GM12875 (cell line): ENCODE data around the gene TCF12.

Experiments used
- H3K4me3 ChIP-seq: one replicate; pipeline ENCODE4 v1.5.1; 2011; ENCODE audit warnings: low read depth, low read length, control low read depth
- TF ChIP-seq, protein P1 (sequence below): IDR thresholded peaks from 2 replicates; pipeline ENCODE4 v1.5.1; 2011; ENCODE audit warnings: low read depth, mild to moderate bottlenecking, control low read depth, inconsistent platforms, low read length, moderate library complexity, borderline replicate concordance; ENCODE audit not compliant: insufficient read depth

The TCF12 gene

DNA sequence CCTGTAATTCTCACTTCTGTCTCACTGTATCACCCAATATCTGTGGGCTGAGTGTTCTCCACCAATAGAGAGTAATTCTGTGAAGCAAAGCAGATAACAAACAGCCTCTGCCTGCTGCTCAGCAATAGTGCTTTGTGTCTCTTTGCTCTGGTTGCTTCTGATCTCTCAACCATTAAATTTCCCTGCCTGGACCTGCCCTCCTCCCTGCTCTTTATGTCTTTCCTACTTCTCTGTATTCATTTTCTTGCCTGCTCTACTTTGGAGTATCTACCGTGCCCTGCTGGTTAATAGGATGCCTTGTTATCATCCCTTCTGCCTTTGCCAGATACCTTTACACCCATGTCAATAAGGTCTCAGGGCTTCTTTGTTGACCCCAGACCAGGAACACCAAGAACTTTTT lies 355.0 kb downstream of the TCF12 start:
- no peak overlapping the region for H3K4me3 ChIP-seq
- TF ChIP-seq, protein P1, sequence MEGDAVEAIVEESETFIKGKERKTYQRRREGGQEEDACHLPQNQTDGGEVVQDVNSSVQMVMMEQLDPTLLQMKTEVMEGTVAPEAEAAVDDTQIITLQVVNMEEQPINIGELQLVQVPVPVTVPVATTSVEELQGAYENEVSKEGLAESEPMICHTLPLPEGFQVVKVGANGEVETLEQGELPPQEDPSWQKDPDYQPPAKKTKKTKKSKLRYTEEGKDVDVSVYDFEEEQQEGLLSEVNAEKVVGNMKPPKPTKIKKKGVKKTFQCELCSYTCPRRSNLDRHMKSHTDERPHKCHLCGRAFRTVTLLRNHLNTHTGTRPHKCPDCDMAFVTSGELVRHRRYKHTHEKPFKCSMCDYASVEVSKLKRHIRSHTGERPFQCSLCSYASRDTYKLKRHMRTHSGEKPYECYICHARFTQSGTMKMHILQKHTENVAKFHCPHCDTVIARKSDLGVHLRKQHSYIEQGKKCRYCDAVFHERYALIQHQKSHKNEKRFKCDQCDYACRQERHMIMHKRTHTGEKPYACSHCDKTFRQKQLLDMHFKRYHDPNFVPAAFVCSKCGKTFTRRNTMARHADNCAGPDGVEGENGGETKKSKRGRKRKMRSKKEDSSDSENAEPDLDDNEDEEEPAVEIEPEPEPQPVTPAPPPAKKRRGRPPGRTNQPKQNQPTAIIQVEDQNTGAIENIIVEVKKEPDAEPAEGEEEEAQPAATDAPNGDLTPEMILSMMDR = no peak

DNA sequence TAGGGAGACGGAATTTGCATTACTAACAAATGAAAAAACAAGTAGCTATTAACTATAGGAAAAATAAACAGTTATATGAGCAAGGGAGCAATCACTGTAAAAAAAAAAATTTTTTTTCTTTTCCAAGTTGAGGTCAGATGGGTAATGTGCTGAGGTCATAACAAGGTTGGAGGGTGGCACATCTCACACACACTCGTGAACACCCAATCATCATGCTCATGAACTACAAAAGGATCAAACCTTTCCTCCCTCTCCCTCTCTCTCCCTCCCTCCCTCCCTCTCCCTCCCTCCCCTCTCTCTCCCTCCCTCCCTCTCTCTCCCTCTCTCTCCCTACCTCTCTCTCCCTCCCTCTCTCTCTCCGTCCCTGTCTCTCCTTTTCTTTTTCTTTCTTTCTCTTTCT lies 360.0 kb downstream of the TCF12 start:
- no peak overlapping the region for H3K4me3 ChIP-seq
- TF ChIP-seq, protein P1 = no peak

DNA sequence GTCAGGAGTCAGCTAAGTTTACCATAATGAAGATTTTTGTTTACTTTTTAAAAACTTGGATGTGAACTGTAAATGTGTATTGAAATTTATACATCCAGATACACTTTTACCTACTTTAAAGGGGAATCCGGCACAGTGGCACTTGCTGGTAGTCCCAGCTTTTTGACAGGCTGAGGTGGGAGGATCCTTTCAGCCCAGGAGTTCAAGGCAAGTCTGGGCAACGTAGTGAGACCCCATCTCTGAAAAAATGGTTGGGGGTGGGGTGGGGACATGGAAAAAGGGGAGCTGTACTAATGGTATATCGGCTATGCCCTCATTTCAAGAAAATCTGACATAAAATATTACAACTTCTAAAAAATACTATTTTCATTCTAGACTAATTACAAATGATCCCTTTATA lies 362.0 kb downstream of the TCF12 start:
- H3K4me3 ChIP-seq = no peak overlapping the region
- TF ChIP-seq, protein P1 = no peak

DNA sequence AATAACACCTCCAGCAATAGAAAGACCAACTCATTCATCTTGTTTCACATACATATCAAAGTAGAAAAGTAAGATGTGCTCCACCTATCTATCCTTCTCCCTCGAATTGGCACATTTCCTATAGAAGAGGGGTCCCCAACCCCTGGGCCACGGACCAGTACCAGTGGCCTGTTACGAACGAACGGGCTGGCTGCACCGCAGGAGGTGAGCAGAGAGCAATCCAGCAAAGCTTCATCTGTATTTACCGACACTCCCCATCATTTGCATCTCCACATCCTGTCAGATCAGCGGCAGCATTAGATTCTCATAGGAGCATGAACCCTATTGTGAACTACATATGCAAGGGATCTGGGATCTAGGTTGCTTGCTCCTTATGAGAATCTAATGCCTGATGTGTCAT lies 362.9 kb downstream of the TCF12 start:
- H3K4me3 ChIP-seq = no peak overlapping the region
- TF ChIP-seq, protein P1 = no peak

DNA sequence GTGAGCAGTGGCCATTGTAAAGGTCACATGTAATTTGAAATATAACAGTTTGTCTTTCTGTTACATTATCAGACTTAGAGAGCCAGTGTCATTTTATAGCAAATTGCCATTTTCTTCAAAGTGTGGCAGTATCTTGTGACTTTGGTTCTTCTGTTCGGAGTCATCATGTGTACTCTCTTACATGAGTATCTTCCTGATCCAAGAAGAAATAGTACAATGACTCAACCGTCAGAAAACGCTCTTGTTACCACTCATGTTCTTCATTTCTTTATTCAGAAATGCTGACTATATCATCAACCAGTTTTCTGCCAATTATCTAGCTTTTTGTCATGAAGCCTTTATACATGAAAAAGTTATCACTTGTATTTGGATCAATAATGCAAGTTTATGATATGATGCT lies 364.2 kb downstream of the TCF12 start:
- TF ChIP-seq, protein P1 = no peak
- no peak overlapping the region for H3K4me3 ChIP-seq

DNA sequence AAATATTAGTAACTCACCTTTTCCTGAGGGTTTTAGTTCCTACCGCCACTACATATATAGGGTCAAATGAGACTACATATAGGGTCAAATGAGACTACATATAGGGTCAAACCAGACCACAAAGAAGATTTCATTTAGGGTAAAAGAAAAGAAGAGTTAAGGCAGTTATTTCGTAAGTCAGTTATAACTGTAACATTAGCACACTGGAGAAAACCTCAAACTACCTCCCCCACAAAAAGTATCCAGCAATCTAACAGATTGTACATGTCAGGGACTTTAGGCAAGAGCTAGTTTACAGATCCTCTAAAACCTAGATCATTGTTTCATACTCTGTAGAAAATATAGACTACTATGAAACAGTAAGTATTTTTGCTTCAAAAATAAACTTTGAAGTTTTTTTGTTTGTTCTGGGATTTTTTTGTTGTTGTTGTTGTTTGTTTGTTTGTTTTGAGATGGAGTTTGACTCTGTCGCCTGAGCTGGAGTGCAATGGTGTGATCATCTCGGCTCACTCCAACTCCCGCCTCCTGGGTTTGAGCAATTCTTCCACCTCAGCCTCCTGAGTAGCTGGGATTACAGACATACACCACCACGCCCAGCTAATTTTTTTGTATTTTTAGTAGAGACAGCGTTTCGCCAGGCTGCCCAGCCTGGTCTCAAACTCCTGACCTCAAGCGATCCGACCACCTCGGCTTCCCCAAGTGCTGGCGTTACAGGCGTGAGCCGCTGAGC lies 365.5 kb downstream of the TCF12 start:
- TF ChIP-seq, protein P1 = no peak
- no peak overlapping the region for H3K4me3 ChIP-seq

DNA sequence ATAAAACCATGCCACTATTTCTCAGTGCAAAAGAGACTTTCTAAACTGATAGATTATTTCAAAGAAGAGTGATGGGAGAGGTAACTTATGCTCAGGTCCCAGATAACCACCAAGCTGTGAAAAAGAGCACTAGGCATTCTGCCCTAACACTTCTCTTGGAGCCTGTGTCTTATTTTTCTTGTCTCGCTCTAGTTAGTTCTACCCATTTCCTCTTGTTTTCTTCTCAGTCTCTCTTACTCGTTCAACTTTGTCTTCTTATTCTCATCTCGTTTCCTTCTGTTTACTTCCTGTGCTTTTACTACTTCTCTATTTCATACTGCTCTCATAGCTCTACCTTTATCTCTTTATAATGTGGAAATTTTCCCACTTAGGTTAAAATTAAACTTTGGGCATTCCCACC lies 366.1 kb downstream of the TCF12 start:
- TF ChIP-seq, protein P1 = no peak

More for the DNA sequence above, 366.1 kb downstream of the TCF12 start:
- no peak overlapping the region for H3K4me3 ChIP-seq
